Measurements from ENCODE around the gene PLCXD3.

PLCXD3 gene

GRCh38 chr5:41284938-41285337 lies 225.5 kb downstream of the PLCXD3 start:
- DNase-seq (ENCODE audit: low read depth), result no peak

GRCh38 chr5:41281215-41281810 lies 229.1 kb downstream of the PLCXD3 start:
- DNase-seq (ENCODE audit: low read depth), result no peak

GRCh38 chr5:41279040-41279439 lies 231.4 kb downstream of the PLCXD3 start:
- no peak for DNase-seq (ENCODE audit: low read depth)

- no peak for DNase-seq (ENCODE audit: low read depth)
Observed at GRCh38 chr5:41277476-41278245, 232.7 kb downstream of the PLCXD3 start.

- DNase-seq (ENCODE audit: low read depth), result no peak
Observed at GRCh38 chr5:41275813-41276512, 234.4 kb downstream of the PLCXD3 start.

- no peak for DNase-seq (ENCODE audit: low read depth)
Observed at GRCh38 chr5:41270423-41271251, 239.8 kb downstream of the PLCXD3 start.

GRCh38 chr5:41268894-41269293 lies 241.5 kb downstream of the PLCXD3 start:
- DNase-seq (ENCODE audit: low read depth), result no peak

GRCh38 chr5:41266377-41266776 lies 244.0 kb downstream of the PLCXD3 start:
- no peak for DNase-seq (ENCODE audit: low read depth)

GRCh38 chr5:41264019-41264418 lies 246.4 kb downstream of the PLCXD3 start:
- DNase-seq (ENCODE audit: low read depth), result no peak

- no peak for DNase-seq (ENCODE audit: low read depth)
Observed at GRCh38 chr5:41263335-41263734, 247.1 kb downstream of the PLCXD3 start.
